RWPE1 (cell line): Measurements from ENCODE around the gene KCNJ3.

ENCODE experiments used
- CTCF ChIA-PET: fragments of 350-600 bp; sonication (Branson Sonifier 250); formaldehyde crosslinking; extraction: SDS; loops from one replicate; lab custom pipeline; 2021; lab: Yijun Ruan, JAX
- POLR2A ChIA-PET: fragments of 400-600 bp; formaldehyde crosslinking; extraction: SDS; loops from one replicate; lab custom pipeline; 2020; ENCODE audit warnings: antibody characterized with exemption; ENCODE audit not compliant: low non-redundant PET; lab: Yijun Ruan, JAX
- DNase-seq: peaks from one replicate; pipeline ENCODE4 v3.0.0; 2012; ENCODE audit warnings: low spot score
- H3K27ac ChIP-seq: fragments of 450-650 bp; 2 replicates; pipeline ENCODE4 v1.5.1; 2017
- CTCF ChIP-seq: fragments of 450-650 bp; conservative IDR thresholded peaks from 2 replicates; pipeline ENCODE4 v1.5.1; 2017; ENCODE audit warnings: low read depth, mild to moderate bottlenecking

The KCNJ3 gene

GRCh38 chr2:154699575-154699930 is 1.1 kb downstream of the KCNJ3 start:
- TF ChIP-seq CTCF, result no peak
- POLR2A ChIA-PET, result no interaction called here
- DNase-seq, result no peak
- no peak overlapping the region for H3K27ac ChIP-seq
- CTCF ChIA-PET, result no interaction called here

GRCh38 chr2:154700136-154700535 is 1.6 kb downstream of the KCNJ3 start:
- CTCF ChIA-PET, result no interaction called here

GRCh38 chr2:154704991-154705390 is 6.5 kb downstream of the KCNJ3 start:
- no peak overlapping the region for H3K27ac ChIP-seq
- ChIA-PET CTCF (no interaction called here), POLR2A (no interaction called here)
- DNase-seq, result no peak
- no peak for TF ChIP-seq CTCF

More at GRCh38 chr2:154700136-154700535, 1.6 kb downstream of the KCNJ3 start:
- no peak for TF ChIP-seq CTCF
- POLR2A ChIA-PET, result no interaction called here
- no peak for DNase-seq
- H3K27ac ChIP-seq, result no peak overlapping the region

- POLR2A ChIA-PET, result no interaction called here
These were observed 8.2 kb downstream of the KCNJ3 start for GRCh38 chr2:154706660-154707059.

GRCh38 chr2:154707994-154708575 is 9.6 kb downstream of the KCNJ3 start:
- DNase-seq, result no peak
- H3K27ac ChIP-seq, result no peak overlapping the region
- CTCF ChIA-PET, result interaction anchor here (0.6 kb wide), 1 partner anchor 68 kb away, joined by 4 read pairs; no protein-coding TSS in a partner anchor
- TF ChIP-seq CTCF, result no peak
- POLR2A ChIA-PET, result no interaction called here

More at GRCh38 chr2:154706660-154707059, 8.2 kb downstream of the KCNJ3 start:
- TF ChIP-seq CTCF, result no peak
- DNase-seq, result no peak
- H3K27ac ChIP-seq, result no peak overlapping the region
- CTCF ChIA-PET, result no interaction called here

GRCh38 chr2:154709215-154709614 is 10.7 kb downstream of the KCNJ3 start:
- CTCF ChIA-PET, result no interaction called here
- POLR2A ChIA-PET, result no interaction called here
- no peak for TF ChIP-seq CTCF
- H3K27ac ChIP-seq, result no peak overlapping the region
- DNase-seq, result no peak
